Measurements from ENCODE around the gene MYNN. TPM values are rescaled to one million over a fixed set of nuclear protein-coding genes. Genes with fewer than 3 reads are reported as not detected.
A peak's percentile ranks its signal among the peaks of the same experiment; 100 is the strongest.

The MYNN gene
- total and polyA plus RNA-seq, 2 donors (not counting 3 experiments of a cell fraction or from before 2014, with no cell fraction given): 7.1 to 12.7 TPM

DNA sequence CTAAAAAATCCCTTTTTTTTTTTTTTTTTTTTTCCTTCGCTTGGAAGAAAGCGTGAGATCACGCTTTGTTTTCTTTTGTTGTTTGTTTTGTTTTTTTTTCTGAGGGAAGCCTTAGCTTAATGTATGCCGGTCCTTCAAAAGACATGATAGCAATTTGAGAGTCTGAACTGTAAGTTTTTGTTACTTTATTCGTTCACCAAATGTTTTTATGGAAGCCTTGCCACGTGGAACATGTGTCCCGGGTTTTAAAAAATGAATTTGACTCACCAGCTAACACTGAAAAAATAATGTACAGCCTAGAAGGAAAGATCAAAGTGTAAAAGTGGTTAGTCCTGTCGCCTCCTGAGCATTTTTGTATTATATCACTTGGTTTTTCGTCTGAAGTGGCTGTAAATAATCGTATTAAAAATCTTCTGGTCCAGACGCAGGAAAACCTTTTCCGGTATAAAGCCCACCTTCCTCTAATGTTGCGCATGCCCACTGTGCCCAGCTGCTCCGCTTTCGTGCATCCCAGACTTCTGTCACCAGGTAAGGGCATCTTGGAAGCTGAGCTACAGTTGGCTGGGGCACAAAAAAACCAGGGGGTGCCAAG is 795 bp upstream of the MYNN start:
- dilution Hi-C loops (cut with MboI; ENCODE audit: extremely low pct_ligation_motif_present, low sequenced_read_pairs): no loop called here
- peak overlapping the region; percentile 75 to 94 (median 77) for H3K4me3 ChIP-seq (replicated peaks in 1 of 3; ENCODE audit: insufficient read depth in 1 of 3, low read depth in 1 of 3, low read length in 3 of 3)
- no TSS peak for BruUV-seq (replicated peaks)
- peak; percentile 81 for FAIRE-seq
- H3K9me3 ChIP-seq (replicated peaks; ENCODE audit: control insufficient read depth, insufficient read depth, low read length): no peaks in the 10 kb centered on the region
- ChIA-PET POLR2A (interaction anchor here (0.7 to 1.6 kb wide), 4 partner anchors 24 to 625 kb away, joined by 4 to 10 read pairs (median 5); no protein-coding TSS in a partner anchor), CTCF (interaction anchor here (1.0 to 1.5 kb wide), 3 partner anchors 8 to 907 kb away, joined by 3 to 5 read pairs (median 4); partner anchors contain the start of gene TERC)
- H3K27ac ChIP-seq (ENCODE audit: insufficient read depth, low read depth, low read length): peak overlapping the region; percentile 94
- H3K36me3 ChIP-seq (ENCODE audit: control insufficient read depth in 2 of 2, extremely low read depth in 1 of 2, insufficient read depth in 2 of 2, low read length in 2 of 2): peaks cover 0 to 3% of the 10 kb centered on the region in 2 experiments
- TF ChIP-seq, protein P1, sequence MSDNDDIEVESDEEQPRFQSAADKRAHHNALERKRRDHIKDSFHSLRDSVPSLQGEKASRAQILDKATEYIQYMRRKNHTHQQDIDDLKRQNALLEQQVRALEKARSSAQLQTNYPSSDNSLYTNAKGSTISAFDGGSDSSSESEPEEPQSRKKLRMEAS (IDR thresholded peaks at IDR 0.05; ENCODE audit: insufficient read depth, insufficient read length): peak; percentile 23
- no peak for TF ChIP-seq JUN (IDR thresholded peaks at IDR 0.05; ENCODE audit: borderline replicate concordance, insufficient read depth, insufficient read length, low read depth)
- H3K4me2 ChIP-seq (ENCODE audit: insufficient read depth, low read length): peak overlapping the region; percentile 98
- H3K79me2 ChIP-seq (ENCODE audit: control insufficient read depth, insufficient read depth, low read length): peaks cover 31% of the 10 kb centered on the region
- no peaks in the 10 kb centered on the region for H4K20me1 ChIP-seq (replicated peaks; ENCODE audit: control insufficient read depth, extremely low read depth, insufficient read depth, low read length)
- peak; percentile 88 for DNase-seq (ENCODE audit: low read depth, low spot score)
- intact Hi-C loops (cut with micrococcal nuclease): loop anchor here (2.0 to 5.0 kb wide), 5 partner anchors 40 to 625 kb away; partner anchors contain the start of genes GPR160, LRRC34, LRRIQ4 and SEC62
- H2AFZ ChIP-seq (ENCODE audit: low read depth, low read length): peak overlapping the region; percentile 37
- H3K4me1 ChIP-seq (ENCODE audit: control insufficient read depth, extremely low read depth, insufficient read depth, low read length): peaks cover 13% of the 10 kb centered on the region
- H3K9ac ChIP-seq (replicated peaks; ENCODE audit: extremely low read depth, insufficient read depth, low read length): peak overlapping the region; percentile 93
- no peaks in the 10 kb centered on the region for H3K27me3 ChIP-seq (ENCODE audit: control insufficient read depth in 2 of 2, insufficient read depth in 2 of 2, low read length in 2 of 2)
- no peaks in the 10 kb centered on the region for H3K9me1 ChIP-seq (replicated peaks; ENCODE audit: control insufficient read depth, extremely low read depth, insufficient read depth, low read length)

DNA sequence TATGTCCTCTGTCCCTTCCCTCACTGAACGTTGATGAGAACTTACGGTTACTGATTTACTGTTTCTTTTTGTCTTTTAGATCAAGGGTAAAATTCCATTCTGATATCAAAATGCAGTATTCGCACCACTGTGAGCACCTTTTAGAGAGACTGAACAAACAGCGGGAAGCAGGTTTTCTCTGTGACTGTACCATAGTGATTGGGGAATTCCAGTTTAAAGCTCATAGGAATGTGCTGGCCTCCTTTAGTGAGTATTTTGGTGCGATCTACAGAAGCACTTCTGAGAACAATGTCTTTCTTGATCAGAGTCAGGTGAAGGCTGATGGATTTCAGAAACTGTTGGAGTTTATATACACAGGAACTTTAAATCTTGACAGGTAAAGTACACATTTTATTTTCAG is 990 bp downstream of the MYNN start:
- dilution Hi-C loops (cut with MboI; ENCODE audit: extremely low pct_ligation_motif_present, low sequenced_read_pairs) (no loop called here), intact Hi-C loops (cut with micrococcal nuclease) (loop anchor here (5.0 kb wide), 2 partner anchors 263 to 627 kb away; partner anchors contain the start of gene GPR160)
- Histone ChIP-seq H3K4me3 (replicated peaks in 1 of 3; ENCODE audit: insufficient read depth in 1 of 3, low read depth in 1 of 3, low read length in 3 of 3) (peak overlapping the region in 2 of 3 experiments; percentile 77 to 94), H3K36me3 (ENCODE audit: control insufficient read depth in 2 of 2, extremely low read depth in 1 of 2, insufficient read depth in 2 of 2, low read length in 2 of 2) (peaks cover 2 to 12% of the 10 kb centered on the region in 2 experiments), H2AFZ (ENCODE audit: low read depth, low read length) (no peak overlapping the region), H3K27me3 (ENCODE audit: control insufficient read depth in 2 of 2, insufficient read depth in 2 of 2, low read length in 2 of 2) (no peaks in the 10 kb centered on the region), H3K4me2 (ENCODE audit: insufficient read depth, low read length) (peak overlapping the region; percentile 98), H3K4me1 (ENCODE audit: control insufficient read depth, extremely low read depth, insufficient read depth, low read length) (peaks cover 13% of the 10 kb centered on the region), H3K9me1 (replicated peaks; ENCODE audit: control insufficient read depth, extremely low read depth, insufficient read depth, low read length) (no peaks in the 10 kb centered on the region), H3K27ac (ENCODE audit: insufficient read depth, low read depth, low read length) (peak overlapping the region; percentile 94), H3K9me3 (replicated peaks; ENCODE audit: control insufficient read depth, insufficient read depth, low read length) (no peaks in the 10 kb centered on the region), H3K79me2 (ENCODE audit: control insufficient read depth, insufficient read depth, low read length) (peaks cover 35% of the 10 kb centered on the region), H4K20me1 (replicated peaks; ENCODE audit: control insufficient read depth, extremely low read depth, insufficient read depth, low read length) (peaks cover 2% of the 10 kb centered on the region), H3K9ac (replicated peaks; ENCODE audit: extremely low read depth, insufficient read depth, low read length) (peak overlapping the region; percentile 93)
- TF ChIP-seq MYC (IDR thresholded peaks at IDR 0.05; ENCODE audit: low read depth, low read length): no peak
- no peak for TF ChIP-seq FOS (IDR thresholded peaks at IDR 0.05; ENCODE audit: borderline replicate concordance, insufficient read depth, low read length)
- TF ChIP-seq GATA2 (IDR thresholded peaks at IDR 0.05; ENCODE audit: insufficient read depth, insufficient read length, low read depth, low read length): no peak
- TF ChIP-seq, protein P1 (IDR thresholded peaks at IDR 0.05; ENCODE audit: insufficient read depth, insufficient read length): no peak
- no peak for TF ChIP-seq POLR2A (IDR thresholded peaks at IDR 0.05; ENCODE audit: low read depth, low read length)
- no peak for TF ChIP-seq EZH2 (IDR thresholded peaks at IDR 0.05; ENCODE audit: borderline replicate concordance, low read depth, low read length, severe bottlenecking)
- no peak for TF ChIP-seq POLR2AphosphoS5 (IDR thresholded peaks at IDR 0.05; ENCODE audit: insufficient read depth, low read depth, low read length)
- no peak for TF ChIP-seq JUN (IDR thresholded peaks at IDR 0.05; ENCODE audit: borderline replicate concordance, insufficient read depth, insufficient read length, low read depth)
- TF ChIP-seq, protein P2, sequence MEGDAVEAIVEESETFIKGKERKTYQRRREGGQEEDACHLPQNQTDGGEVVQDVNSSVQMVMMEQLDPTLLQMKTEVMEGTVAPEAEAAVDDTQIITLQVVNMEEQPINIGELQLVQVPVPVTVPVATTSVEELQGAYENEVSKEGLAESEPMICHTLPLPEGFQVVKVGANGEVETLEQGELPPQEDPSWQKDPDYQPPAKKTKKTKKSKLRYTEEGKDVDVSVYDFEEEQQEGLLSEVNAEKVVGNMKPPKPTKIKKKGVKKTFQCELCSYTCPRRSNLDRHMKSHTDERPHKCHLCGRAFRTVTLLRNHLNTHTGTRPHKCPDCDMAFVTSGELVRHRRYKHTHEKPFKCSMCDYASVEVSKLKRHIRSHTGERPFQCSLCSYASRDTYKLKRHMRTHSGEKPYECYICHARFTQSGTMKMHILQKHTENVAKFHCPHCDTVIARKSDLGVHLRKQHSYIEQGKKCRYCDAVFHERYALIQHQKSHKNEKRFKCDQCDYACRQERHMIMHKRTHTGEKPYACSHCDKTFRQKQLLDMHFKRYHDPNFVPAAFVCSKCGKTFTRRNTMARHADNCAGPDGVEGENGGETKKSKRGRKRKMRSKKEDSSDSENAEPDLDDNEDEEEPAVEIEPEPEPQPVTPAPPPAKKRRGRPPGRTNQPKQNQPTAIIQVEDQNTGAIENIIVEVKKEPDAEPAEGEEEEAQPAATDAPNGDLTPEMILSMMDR (IDR thresholded peaks at IDR 0.05; ENCODE audit: extremely low read depth in 1 of 2, insufficient read depth in 1 of 2, low read depth in 1 of 2, low read length in 2 of 2): no peak
- POLR2A ChIA-PET: no interaction called here
- CTCF ChIA-PET: no interaction called here
- BruUV-seq (replicated peaks): TSS peak; percentile 29
- DNase-seq (ENCODE audit: low read depth, low spot score) (no peak), FAIRE-seq (no peak)

Measured in endothelial cell of umbilical vein (primary cell).